ENCODE measurements around the gene CASS4.
A peak's percentile ranks its signal among the peaks of the same experiment; 100 is the strongest.

CASS4 gene

DNA sequence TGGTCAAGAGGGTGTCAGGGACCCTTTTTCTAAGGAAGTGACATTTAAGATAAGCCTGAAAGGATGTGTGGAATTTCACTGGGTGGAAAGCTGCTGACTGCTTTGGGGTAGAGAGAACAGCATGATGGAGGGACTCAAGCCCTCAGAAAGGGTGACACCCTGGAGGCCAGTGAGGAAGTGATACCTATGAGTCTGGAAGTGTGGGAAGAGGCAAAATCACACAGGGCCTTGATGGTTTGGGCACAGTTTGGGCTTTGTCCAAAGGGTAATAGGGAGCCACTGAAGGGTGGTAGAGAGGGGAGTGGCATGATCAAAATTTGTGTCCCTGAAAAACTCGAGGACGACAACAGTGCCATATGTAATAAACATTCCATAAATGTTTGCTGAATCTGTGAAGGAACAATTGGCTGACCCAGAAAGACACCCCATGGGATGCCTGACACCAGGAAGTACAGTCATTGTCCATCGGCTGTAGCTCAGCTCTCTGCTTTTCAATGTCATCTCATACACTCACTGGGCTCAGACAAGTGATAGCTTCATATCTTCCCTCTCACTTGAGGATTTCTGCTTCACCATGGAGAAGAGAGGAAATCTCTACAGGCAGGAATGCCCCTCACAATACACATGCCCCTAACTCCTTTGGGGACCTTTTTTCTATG, 21.3 kb downstream of the CASS4 start:
- H3K27me3 Mint-ChIP-seq: peaks cover 4% of the 10 kb centered on the region
- H3K9me3 Mint-ChIP-seq: no peaks in the 10 kb centered on the region
- no peak overlapping the region for H3K4me3 Mint-ChIP-seq
- peaks cover 55% of the 10 kb centered on the region for H3K36me3 Mint-ChIP-seq (ENCODE audit: low read depth)
- H3K27ac Mint-ChIP-seq: peak overlapping the region; percentile 71
- intact Hi-C loops (cut with micrococcal nuclease): no loop called here
- H3K4me1 Mint-ChIP-seq (ENCODE audit: low read depth): peaks cover 59% of the 10 kb centered on the region

DNA sequence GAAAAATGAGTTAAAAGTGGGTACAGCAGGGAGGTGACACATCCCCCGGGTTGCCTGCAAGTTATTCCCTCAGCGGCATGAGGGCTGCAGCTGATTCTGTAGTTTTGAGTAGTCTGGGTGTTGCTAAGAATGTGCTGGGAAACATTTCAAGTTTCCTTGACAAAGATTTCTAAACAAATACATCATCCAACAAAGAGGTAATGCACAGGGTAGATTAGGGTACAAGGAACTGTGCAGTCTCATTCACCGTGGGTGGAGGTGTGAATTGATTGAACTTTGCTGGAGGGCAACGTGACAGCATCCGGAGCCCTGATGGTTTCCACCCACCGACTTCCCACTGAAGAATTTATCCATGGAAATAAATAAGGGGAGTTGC, 21.8 kb downstream of the CASS4 start:
- intact Hi-C loops (cut with micrococcal nuclease): no loop called here
- H3K36me3 Mint-ChIP-seq (ENCODE audit: low read depth): peaks cover 60% of the 10 kb centered on the region
- H3K27me3 Mint-ChIP-seq: peaks cover 4% of the 10 kb centered on the region
- H3K4me1 Mint-ChIP-seq (ENCODE audit: low read depth): peaks cover 59% of the 10 kb centered on the region
- H3K4me3 Mint-ChIP-seq: no peak overlapping the region
- H3K9me3 Mint-ChIP-seq: no peaks in the 10 kb centered on the region
- peak overlapping the region; percentile 71 for H3K27ac Mint-ChIP-seq

DNA sequence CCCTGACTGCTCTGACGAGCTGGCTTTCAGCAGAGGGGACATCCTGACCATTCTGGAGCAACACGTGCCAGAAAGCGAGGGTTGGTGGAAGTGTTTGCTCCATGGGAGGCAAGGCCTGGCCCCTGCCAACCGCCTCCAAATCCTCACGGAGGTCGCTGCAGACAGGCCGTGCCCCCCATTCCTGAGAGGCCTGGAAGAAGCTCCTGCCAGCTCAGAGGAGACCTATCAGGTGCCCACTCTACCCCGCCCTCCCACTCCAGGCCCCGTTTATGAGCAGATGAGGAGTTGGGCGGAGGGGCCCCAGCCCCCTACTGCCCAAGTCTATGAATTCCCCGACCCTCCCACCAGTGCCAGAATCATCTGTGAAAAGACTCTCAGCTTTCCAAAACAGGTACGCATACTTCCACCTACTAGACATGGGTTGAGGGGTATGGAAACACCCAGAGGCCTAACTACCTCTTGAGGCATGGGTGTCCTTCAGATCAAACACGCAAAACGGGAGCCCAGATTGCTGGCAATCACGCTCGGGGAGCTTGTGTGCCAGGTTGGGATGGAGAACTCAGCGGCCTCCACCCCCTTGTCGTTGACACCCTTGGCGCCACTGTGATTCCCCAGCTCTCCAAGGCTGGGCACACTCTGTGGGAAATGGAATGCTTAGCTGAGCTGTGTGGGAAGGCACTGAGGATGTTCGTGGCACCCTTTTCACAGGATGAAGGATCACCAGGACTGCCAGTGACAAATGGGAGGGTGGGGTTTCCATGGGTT, 25.3 kb downstream of the CASS4 start:
- peak overlapping the region; percentile 45 for H3K27ac Mint-ChIP-seq
- H3K4me3 Mint-ChIP-seq: no peak overlapping the region
- H3K9me3 Mint-ChIP-seq: no peaks in the 10 kb centered on the region
- H3K27me3 Mint-ChIP-seq: no peaks in the 10 kb centered on the region
- intact Hi-C loops (cut with micrococcal nuclease): no loop called here
- peaks cover 50% of the 10 kb centered on the region for H3K4me1 Mint-ChIP-seq (ENCODE audit: low read depth)
- peaks cover 50% of the 10 kb centered on the region for H3K36me3 Mint-ChIP-seq (ENCODE audit: low read depth)

DNA sequence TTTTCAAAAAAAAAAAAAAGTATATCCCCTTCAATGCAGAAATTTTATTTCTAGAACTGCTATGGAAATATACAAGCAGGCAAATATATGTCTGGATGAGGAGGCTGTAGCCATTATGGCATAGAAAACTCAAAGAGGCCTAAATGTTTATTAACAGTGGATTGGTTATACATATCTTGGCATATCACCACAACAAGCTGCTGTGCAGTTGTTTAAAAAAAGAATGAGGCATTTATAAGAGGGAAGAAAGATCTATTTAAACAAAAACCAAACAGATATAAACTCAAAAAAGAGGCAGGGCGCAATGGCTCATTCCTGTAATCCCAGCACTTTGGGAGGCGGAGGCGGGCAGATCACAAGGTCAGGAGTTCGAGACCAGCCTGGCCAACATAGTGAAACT, 26.2 kb downstream of the CASS4 start:
- peaks cover 50% of the 10 kb centered on the region for H3K4me1 Mint-ChIP-seq (ENCODE audit: low read depth)
- H3K36me3 Mint-ChIP-seq (ENCODE audit: low read depth): peaks cover 48% of the 10 kb centered on the region
- H3K27me3 Mint-ChIP-seq: no peaks in the 10 kb centered on the region
- H3K4me3 Mint-ChIP-seq: no peak overlapping the region
- peak overlapping the region; percentile 45 for H3K27ac Mint-ChIP-seq
- no peaks in the 10 kb centered on the region for H3K9me3 Mint-ChIP-seq
- intact Hi-C loops (cut with micrococcal nuclease): no loop called here

DNA sequence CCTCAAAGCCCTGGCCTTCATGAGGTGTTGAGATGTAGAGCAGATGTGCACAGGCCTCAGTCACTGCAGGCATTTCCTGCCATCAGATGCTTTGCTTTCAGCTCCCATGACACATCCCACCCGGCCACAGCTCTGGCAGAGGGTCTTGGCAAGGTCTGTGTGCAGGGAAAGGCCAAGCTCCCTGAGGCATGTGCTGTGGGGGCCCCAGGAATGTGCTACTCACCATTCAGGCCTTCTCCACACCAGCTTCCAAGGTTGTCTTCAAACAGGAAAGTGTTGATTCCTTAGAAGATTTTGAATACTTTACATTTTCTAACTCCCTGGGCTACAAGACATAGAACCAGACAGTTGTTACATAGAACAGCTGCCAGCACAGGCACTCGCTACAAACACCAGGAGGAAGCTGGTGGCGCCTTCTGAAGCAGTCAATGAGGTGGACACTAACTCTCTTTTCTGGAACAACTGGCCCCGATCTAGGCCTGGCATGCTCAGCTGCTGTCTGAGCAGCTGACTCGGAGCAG, 27.8 kb downstream of the CASS4 start:
- H3K4me3 Mint-ChIP-seq: no peak overlapping the region
- H3K36me3 Mint-ChIP-seq (ENCODE audit: low read depth): peaks cover 56% of the 10 kb centered on the region
- no peaks in the 10 kb centered on the region for H3K9me3 Mint-ChIP-seq
- intact Hi-C loops (cut with micrococcal nuclease): no loop called here
- H3K27ac Mint-ChIP-seq: peak overlapping the region; percentile 57
- peaks cover 46% of the 10 kb centered on the region for H3K4me1 Mint-ChIP-seq (ENCODE audit: low read depth)
- H3K27me3 Mint-ChIP-seq: no peaks in the 10 kb centered on the region

DNA sequence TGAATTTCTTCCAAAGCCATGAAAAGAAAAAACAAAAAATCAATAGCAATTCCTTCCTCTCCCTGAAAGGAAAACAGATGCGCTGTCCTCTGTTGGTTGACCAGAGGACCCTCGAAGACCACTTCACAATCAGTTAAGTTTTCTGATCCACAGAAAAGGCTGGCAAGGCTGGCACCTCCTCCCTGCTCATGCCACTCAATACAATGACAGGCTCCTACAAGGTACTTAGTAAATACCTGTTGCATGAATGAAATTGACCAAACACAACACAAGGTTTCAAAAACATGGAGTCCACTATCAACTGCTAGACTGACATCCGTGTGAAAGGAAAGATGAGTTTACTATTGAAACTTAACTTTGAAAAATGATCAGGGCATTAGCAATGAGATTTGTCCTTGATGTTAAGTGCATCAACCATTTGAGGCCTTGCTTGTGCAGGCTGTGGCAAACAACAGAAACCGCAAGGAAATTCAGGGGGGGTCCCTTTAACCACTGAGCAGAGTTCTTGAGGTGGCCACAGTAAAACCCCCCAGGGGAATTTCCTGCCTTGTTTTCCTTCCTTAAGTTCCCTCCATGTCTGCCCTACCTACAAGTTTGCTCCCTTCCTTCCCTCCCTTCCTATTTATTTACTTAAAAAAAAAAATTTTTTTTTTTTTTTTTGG, 28.4 kb downstream of the CASS4 start:
- Mint-ChIP-seq H3K27me3 (no peaks in the 10 kb centered on the region), H3K9me3 (no peaks in the 10 kb centered on the region), H3K4me3 (no peak overlapping the region), H3K4me1 (ENCODE audit: low read depth) (peaks cover 44% of the 10 kb centered on the region), H3K36me3 (ENCODE audit: low read depth) (peaks cover 63% of the 10 kb centered on the region), H3K27ac (peak overlapping the region; percentile 57)
- intact Hi-C loops (cut with micrococcal nuclease): no loop called here

DNA sequence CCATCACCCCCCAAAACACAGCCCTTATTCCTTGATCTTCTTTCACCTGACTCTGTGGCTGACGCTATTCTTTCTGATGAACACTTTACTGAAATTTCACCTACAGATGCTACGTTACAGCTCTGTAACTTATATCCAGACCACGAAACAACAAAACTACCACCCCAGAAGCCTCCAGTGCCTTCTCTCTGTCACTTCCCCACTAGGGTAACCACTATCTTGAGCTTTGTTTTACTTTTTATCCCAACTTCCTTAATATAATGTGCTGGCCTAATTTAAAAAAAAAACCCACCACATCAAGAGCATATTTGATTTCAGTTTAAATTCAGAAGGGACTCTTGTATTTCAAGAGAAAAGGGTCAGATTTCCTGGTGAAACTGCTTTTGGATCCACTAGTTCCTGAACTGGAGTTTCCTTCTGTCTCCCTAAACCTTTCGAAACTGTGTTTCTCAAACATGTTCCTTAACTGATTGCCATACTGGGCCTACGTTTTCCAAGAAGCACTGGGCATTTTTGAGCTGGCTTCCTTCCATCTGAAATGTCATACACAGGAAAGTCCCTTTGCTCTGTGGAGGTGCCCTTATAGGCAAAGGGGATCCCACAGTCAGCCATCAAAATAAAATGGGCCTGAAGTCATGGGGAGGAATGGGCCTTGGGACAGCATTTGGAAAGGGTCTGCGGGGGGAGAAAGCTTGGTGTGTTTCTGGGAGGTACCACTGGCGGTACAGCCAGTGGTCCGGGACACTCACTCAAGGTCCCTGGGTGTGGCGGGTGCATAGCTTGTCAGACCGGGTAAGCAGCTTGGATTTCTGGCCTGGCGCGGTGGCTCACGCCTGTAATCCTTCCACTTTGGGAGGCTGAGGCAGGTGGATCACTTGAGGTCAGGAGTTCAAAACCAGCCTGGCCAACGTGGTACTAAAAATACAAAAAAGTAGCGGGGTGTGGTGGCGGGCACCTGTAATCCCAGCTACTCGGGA, 30.6 kb downstream of the CASS4 start:
- Mint-ChIP-seq H3K36me3 (ENCODE audit: low read depth) (peaks cover 72% of the 10 kb centered on the region), H3K4me1 (ENCODE audit: low read depth) (peaks cover 39% of the 10 kb centered on the region)

DNA sequence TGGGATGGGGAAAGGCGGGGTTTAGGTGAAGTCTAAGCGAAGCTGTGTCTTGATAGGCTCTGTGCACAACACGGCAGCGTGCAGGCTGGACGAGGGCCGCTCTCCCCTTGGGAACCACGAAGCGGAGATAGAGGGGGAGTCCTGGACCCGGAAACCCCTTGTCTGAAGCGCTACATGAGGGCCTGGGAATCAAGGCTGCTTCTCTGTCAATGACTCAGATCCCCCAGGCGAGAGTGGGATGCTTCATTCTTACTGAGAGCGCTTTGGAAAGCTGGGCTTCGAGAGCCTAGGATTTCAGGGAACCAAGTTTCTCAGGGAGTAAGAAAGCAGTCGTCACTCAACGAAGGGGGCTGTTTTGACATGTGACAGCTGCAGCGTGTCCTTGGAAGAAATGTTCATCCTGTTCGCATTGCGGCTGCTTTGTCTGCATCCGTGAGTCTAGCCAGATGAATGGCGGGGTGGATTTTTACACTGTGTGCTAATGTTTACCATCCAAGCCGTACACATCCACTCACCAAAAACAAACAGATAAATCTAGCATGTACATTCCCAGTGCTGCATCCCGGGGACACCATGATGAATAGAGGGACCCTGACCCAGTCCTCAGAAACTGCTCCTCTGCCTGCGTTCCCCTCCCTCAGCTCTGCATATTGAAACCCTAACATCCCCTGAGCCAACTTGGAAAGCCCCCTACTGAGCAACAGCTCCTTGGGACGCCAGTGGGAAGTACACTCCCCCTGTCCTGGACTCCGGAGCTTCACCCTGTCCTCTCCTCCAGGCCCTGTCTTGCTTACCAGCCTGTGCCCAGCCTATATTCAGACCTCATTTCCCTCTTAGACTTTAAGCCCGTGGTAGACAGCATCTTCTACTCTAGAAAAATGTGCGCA, 31.8 kb downstream of the CASS4 start:
- intact Hi-C loops (cut with micrococcal nuclease): no loop called here
- no peaks in the 10 kb centered on the region for H3K27me3 Mint-ChIP-seq
- H3K4me3 Mint-ChIP-seq: no peak overlapping the region
- H3K27ac Mint-ChIP-seq: peak overlapping the region; percentile 87
- H3K9me3 Mint-ChIP-seq: no peaks in the 10 kb centered on the region
- peaks cover 30% of the 10 kb centered on the region for H3K4me1 Mint-ChIP-seq (ENCODE audit: low read depth)
- H3K36me3 Mint-ChIP-seq (ENCODE audit: low read depth): peaks cover 72% of the 10 kb centered on the region

More for the DNA sequence above, 30.6 kb downstream of the CASS4 start:
- Mint-ChIP-seq H3K4me3 (no peak overlapping the region), H3K27ac (peak overlapping the region; percentile 87), H3K9me3 (no peaks in the 10 kb centered on the region), H3K27me3 (no peaks in the 10 kb centered on the region)
- intact Hi-C loops (cut with micrococcal nuclease): loop anchor here (1.0 kb wide), 1 partner anchor 23 kb away; no protein-coding TSS in a partner anchor

DNA sequence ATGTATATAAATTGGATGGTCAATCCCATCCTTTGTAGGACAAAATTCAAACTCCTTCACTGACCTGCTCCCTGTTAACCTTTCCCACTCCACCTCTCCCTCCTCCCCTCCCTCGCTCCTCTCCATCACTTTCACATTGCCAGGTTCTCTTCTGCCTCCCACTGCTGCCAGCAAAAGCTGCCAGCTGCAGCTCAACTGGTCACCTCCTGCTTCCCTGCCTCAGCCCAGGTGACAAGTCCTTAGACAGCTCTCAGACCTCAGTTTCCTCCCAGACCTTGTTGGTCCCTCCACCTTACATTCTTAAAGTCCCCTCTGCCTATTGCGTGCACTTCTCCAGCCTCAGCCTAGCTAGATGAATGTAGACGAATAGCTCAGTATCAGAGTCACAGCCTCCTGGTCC, 33.1 kb downstream of the CASS4 start:
- no peaks in the 10 kb centered on the region for H3K27me3 Mint-ChIP-seq
- peaks cover 21% of the 10 kb centered on the region for H3K4me1 Mint-ChIP-seq (ENCODE audit: low read depth)
- no peak overlapping the region for H3K4me3 Mint-ChIP-seq
- peaks cover 77% of the 10 kb centered on the region for H3K36me3 Mint-ChIP-seq (ENCODE audit: low read depth)
- intact Hi-C loops (cut with micrococcal nuclease): no loop called here
- H3K27ac Mint-ChIP-seq: peak overlapping the region; percentile 30
- H3K9me3 Mint-ChIP-seq: no peaks in the 10 kb centered on the region

DNA sequence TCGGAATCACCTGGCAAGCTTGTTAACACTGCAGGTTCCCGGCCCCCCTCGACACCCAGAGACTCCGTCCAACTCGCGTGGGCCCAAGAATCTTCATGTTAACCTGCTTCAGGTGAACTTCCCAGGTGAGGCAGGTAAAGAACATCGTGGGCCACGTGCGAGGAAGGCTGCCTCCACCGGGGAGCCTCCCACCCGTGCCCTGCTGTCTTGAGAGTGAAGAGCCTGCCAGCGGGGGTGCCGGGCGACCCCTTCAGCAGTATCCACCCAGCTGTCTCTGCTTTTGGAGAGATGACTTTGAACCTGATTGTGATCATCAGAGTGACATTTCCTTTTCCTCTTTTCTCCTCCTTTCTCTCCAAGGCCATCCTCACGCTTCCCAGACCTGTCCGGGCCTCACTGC, 33.5 kb downstream of the CASS4 start:
- Mint-ChIP-seq H3K4me1 (ENCODE audit: low read depth) (peaks cover 17% of the 10 kb centered on the region), H3K27ac (peak overlapping the region; percentile 30), H3K36me3 (ENCODE audit: low read depth) (peaks cover 77% of the 10 kb centered on the region), H3K27me3 (no peaks in the 10 kb centered on the region), H3K9me3 (no peaks in the 10 kb centered on the region), H3K4me3 (no peak overlapping the region)
- intact Hi-C loops (cut with micrococcal nuclease): no loop called here

DNA sequence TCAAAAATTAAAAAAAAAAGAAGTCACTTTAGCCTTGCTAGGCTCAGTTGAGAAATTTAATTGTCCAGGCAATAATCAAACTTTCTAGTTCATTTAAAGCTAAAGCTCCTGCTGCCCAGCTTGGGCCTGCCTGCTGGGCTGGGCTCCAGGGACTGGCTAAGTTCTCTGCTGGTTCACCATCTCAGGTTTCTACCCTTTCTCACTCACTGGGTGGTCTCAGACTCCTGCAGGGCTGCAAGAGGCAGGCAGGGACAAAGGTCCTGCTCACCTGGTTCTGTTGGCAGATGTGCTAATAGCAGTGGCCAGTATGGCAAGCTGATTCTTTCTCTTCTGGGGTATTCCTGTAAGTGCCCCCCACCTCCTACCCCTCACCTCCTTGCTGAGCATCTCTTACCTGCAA, 35.2 kb downstream of the CASS4 start:
- Mint-ChIP-seq H3K9me3 (no peaks in the 10 kb centered on the region), H3K4me3 (no peak overlapping the region), H3K36me3 (ENCODE audit: low read depth) (peaks cover 93% of the 10 kb centered on the region), H3K4me1 (ENCODE audit: low read depth) (peaks cover 15% of the 10 kb centered on the region), H3K27ac (no peak overlapping the region), H3K27me3 (no peaks in the 10 kb centered on the region)
- intact Hi-C loops (cut with micrococcal nuclease): no loop called here

DNA sequence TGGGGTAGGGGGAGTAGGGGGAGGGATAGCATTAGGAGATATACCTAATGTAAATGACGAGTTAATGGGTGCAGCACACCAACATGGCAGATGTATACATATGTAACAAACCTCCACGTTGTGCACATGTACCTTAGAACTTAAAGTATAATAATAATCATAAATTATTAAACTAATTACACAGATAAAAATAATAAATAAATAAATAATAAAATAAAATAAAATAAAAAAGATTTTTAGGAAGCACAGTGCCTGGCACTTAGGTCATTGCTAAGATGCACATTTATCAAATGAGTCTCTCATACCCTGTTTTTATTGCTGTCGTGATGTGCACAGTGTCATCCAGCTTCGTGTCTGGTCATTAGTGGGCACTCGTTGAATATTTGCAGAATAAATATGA, 37.4 kb downstream of the CASS4 start:
- intact Hi-C loops (cut with micrococcal nuclease): no loop called here
- Mint-ChIP-seq H3K27me3 (no peaks in the 10 kb centered on the region), H3K9me3 (no peaks in the 10 kb centered on the region), H3K36me3 (ENCODE audit: low read depth) (peaks cover 93% of the 10 kb centered on the region), H3K4me1 (ENCODE audit: low read depth) (peaks cover 9% of the 10 kb centered on the region), H3K4me3 (no peak overlapping the region), H3K27ac (no peak overlapping the region)

Data from dendritic cell treated with granulocyte-macrophage colony-stimulating factor and Interleukin-4, amounts not matched to agents 40 ng/mL and 50 ng/mL, for 4 days (primary cell).